ENCODE results near the gene MGLL.

- no peak for TF ChIP-seq CTCF (IDR thresholded peaks at IDR 0.05 in 4 of 5, conservative IDR thresholded peaks at IDR 0.05 in 1 of 5)
- TF ChIP-seq POLR2A (IDR thresholded peaks at IDR 0.05), result no peak
Observed at GRCh38 chr3:127692501-127693335, 129.6 kb downstream of the MGLL start.

Data from gastrocnemius medialis (tissue), 4 donors.